Neural cell (in vitro differentiated cells): ENCODE results near the gene RPS6KC1. TPM values are rescaled to one million over a fixed set of nuclear protein-coding genes. Genes with fewer than 3 reads are reported as not detected.

Experiments
- H2AFZ ChIP-seq: fragments of 200-600, 300-800 bp; sonication (generic), shearing (Covaris generic); 2 replicates; pipeline ENCODE4 v1.6.0; 2014; ENCODE audit warnings: low read depth, mild to moderate bottlenecking, antibody characterized with exemption, low read length, moderate library complexity
- H3F3A ChIP-seq: fragments of 200-600 bp; shearing (Covaris generic); 2 replicates; pipeline ENCODE4 v1.6.1; 2016; ENCODE audit warnings: mild to moderate bottlenecking, moderate library complexity, mixed read lengths, antibody characterized with exemption, low read length; ENCODE audit not compliant: insufficient read depth, poor library complexity, severe bottlenecking
- H3K27ac ChIP-seq: fragments of 200-600, 300-800 bp; sonication (generic), shearing (Covaris generic); 2 replicates; pipeline ENCODE4 v1.5.1; 2014; ENCODE audit warnings: mild to moderate bottlenecking, low read length, moderate library complexity
- H3K27me3 ChIP-seq: fragments of 300-800, 200-600 bp; sonication (generic), shearing (Covaris generic); 2 replicates; pipeline ENCODE4 v1.6.0; 2014; ENCODE audit warnings: mild to moderate bottlenecking, low read depth, low read length, moderate library complexity; ENCODE audit not compliant: insufficient read depth
- H3K36me3 ChIP-seq: fragments of 300-800, 200-600 bp; sonication (generic), shearing (Covaris generic); 2 replicates; pipeline ENCODE4 v1.5.1; 2014; ENCODE audit warnings: mild to moderate bottlenecking, antibody characterized with exemption, low read length, moderate library complexity; ENCODE audit not compliant: insufficient read depth
- H3K4me2 ChIP-seq: fragments of 300-800, 200-600 bp; sonication (generic), shearing (Covaris generic); 2 replicates; pipeline ENCODE4 v1.6.0; 2014; ENCODE audit warnings: mild to moderate bottlenecking, low read length
- H3K4me3 ChIP-seq: fragments of 300-800, 200-600 bp; sonication (generic), shearing (Covaris generic); 2 replicates; pipeline ENCODE4 v1.5.1; 2014; ENCODE audit warnings: mild to moderate bottlenecking, low read length, moderate library complexity
- H3K79me2 ChIP-seq: fragments of 200-600 bp; shearing (Covaris generic); replicated peaks from 2 replicates; pipeline ENCODE4 v1.6.0; 2014; ENCODE audit warnings: mild to moderate bottlenecking, low read length, moderate library complexity; ENCODE audit not compliant: insufficient read depth
- H3K9ac ChIP-seq: fragments of 300-800, 200-600 bp; sonication (generic), shearing (Covaris generic); 2 replicates; pipeline ENCODE4 v1.6.1; 2016; ENCODE audit warnings: mild to moderate bottlenecking, low read length, mixed read lengths
- H3K9me2 ChIP-seq: fragments of 200-600 bp; shearing (Covaris generic); 2 replicates; pipeline ENCODE4 v1.6.1; 2016; ENCODE audit warnings: mild to moderate bottlenecking, low read length, mixed read lengths; ENCODE audit not compliant: insufficient read depth
- H3K9me3 ChIP-seq: fragments of 200-600, 300-800 bp; sonication (generic), shearing (Covaris generic); 2 replicates; pipeline ENCODE4 v1.6.1; 2016; ENCODE audit warnings: mild to moderate bottlenecking, mixed run types, low read length, moderate library complexity, mixed read lengths
- H4K20me1 ChIP-seq: fragments of 200-600 bp; shearing (Covaris generic); 2 replicates; pipeline ENCODE4 v1.6.1; 2016; ENCODE audit warnings: mild to moderate bottlenecking, mixed run types; ENCODE audit not compliant: insufficient read depth
- CTCF ChIP-seq: fragments of 450-650 bp; IDR thresholded peaks from 2 replicates; pipeline ENCODE4 v1.5.1; 2014; ENCODE audit warnings: antibody characterized with exemption, mild to moderate bottlenecking, moderate library complexity; ENCODE audit not compliant: poor library complexity, severe bottlenecking
- EP300 ChIP-seq: fragments of 450-650 bp; conservative IDR thresholded peaks from 2 replicates; pipeline ENCODE4 v1.6.1; 2014; ENCODE audit warnings: antibody characterized with exemption, mild to moderate bottlenecking, moderate library complexity; ENCODE audit not compliant: poor library complexity, severe bottlenecking
- EZH2 ChIP-seq: fragments of 200-600, 300-800 bp; shearing (Covaris generic), sonication (generic); IDR thresholded peaks from 2 replicates; pipeline ENCODE4 v1.6.1; 2014; ENCODE audit warnings: antibody characterized with exemption, low read length, borderline replicate concordance, mild to moderate bottlenecking; ENCODE audit not compliant: insufficient read depth, poor library complexity, severe bottlenecking
- MXI1 ChIP-seq: fragments of 450-650 bp; conservative IDR thresholded peaks from 2 replicates; pipeline ENCODE4 v1.6.1; 2014; ENCODE audit warnings: antibody characterized with exemption, mild to moderate bottlenecking; ENCODE audit not compliant: poor library complexity, severe bottlenecking
- POLR2AphosphoS5 ChIP-seq: IDR thresholded peaks from 2 replicates; pipeline ENCODE4 v1.6.1; 2012
- RAD21 ChIP-seq: fragments of 450-650 bp; conservative IDR thresholded peaks from 2 replicates; pipeline ENCODE4 v1.6.1; 2014; ENCODE audit warnings: antibody characterized with exemption, mild to moderate bottlenecking, moderate library complexity
- REST ChIP-seq: IDR thresholded peaks from 2 replicates; pipeline ENCODE4 v1.6.1; 2012; ENCODE audit warnings: borderline replicate concordance
- SMC3 ChIP-seq: fragments of 450-650 bp; conservative IDR thresholded peaks from 2 replicates; pipeline ENCODE4 v1.6.1; 2014; ENCODE audit warnings: antibody characterized with exemption, mild to moderate bottlenecking, moderate library complexity; ENCODE audit not compliant: poor library complexity
- TAF1 ChIP-seq: IDR thresholded peaks from 2 replicates; pipeline ENCODE4 v1.6.1; 2012; ENCODE audit warnings: low read depth
- polyA plus RNA-seq: library from polyadenylated mRNA; depleted of rRNA; stranded (reverse); fragments of >200 nt; gene quantifications from 2 replicates; pipeline ENCODE4 v1.2.3, GENCODE V29; 2014

Gene RPS6KC1
- polyA plus RNA-seq, 1 donor from 2014 or later, result 28.1 TPM

GRCh38 chr1:213266983-213267772, 216.1 kb downstream of the RPS6KC1 start:
- H3K4me3 ChIP-seq, result no peak overlapping the region
- no peak overlapping the region for H3K4me2 ChIP-seq
- no peak overlapping the region for H3K9ac ChIP-seq
- peaks cover 3% of the 10 kb centered on the region for H3K9me3 ChIP-seq
- H3K79me2 ChIP-seq, result no peaks in the 10 kb centered on the region
- TF ChIP-seq MXI1, result no peak
- TF ChIP-seq EZH2, result no peak
- no peak for TF ChIP-seq CTCF
- no peak for TF ChIP-seq POLR2AphosphoS5
- TF ChIP-seq SMC3, result no peak
- TF ChIP-seq EP300, result no peak
- no peak for TF ChIP-seq RAD21
- TF ChIP-seq REST, result no peak
- no peak for TF ChIP-seq TAF1
- no peak overlapping the region for H2AFZ ChIP-seq
- H3F3A ChIP-seq, result no peaks in the 10 kb centered on the region
- H3K27ac ChIP-seq, result no peak overlapping the region
- H3K27me3 ChIP-seq, result no peaks in the 10 kb centered on the region
- no peaks in the 10 kb centered on the region for H3K9me2 ChIP-seq
- no peaks in the 10 kb centered on the region for H3K36me3 ChIP-seq
- no peaks in the 10 kb centered on the region for H4K20me1 ChIP-seq

GRCh38 chr1:213268221-213268620, 217.2 kb downstream of the RPS6KC1 start:
- no peaks in the 10 kb centered on the region for H3K79me2 ChIP-seq
- H3K4me3 ChIP-seq, result no peak overlapping the region
- no peaks in the 10 kb centered on the region for H3K9me2 ChIP-seq
- no peak for TF ChIP-seq CTCF
- no peak for TF ChIP-seq REST
- TF ChIP-seq TAF1, result no peak
- no peak for TF ChIP-seq RAD21
- TF ChIP-seq EZH2, result no peak
- TF ChIP-seq SMC3, result no peak
- TF ChIP-seq MXI1, result no peak
- no peak for TF ChIP-seq POLR2AphosphoS5
- no peak for TF ChIP-seq EP300
- H2AFZ ChIP-seq, result no peak overlapping the region
- no peaks in the 10 kb centered on the region for H4K20me1 ChIP-seq
- H3K9me3 ChIP-seq, result peaks cover 3% of the 10 kb centered on the region
- H3K27me3 ChIP-seq, result no peaks in the 10 kb centered on the region
- no peaks in the 10 kb centered on the region for H3F3A ChIP-seq
- no peak overlapping the region for H3K27ac ChIP-seq
- H3K4me2 ChIP-seq, result no peak overlapping the region
- H3K36me3 ChIP-seq, result no peaks in the 10 kb centered on the region
- no peak overlapping the region for H3K9ac ChIP-seq
